ENCODE results near the gene PRKCB.
A peak's percentile ranks its signal among the peaks of the same experiment; 100 is the strongest.

The PRKCB gene

DNA sequence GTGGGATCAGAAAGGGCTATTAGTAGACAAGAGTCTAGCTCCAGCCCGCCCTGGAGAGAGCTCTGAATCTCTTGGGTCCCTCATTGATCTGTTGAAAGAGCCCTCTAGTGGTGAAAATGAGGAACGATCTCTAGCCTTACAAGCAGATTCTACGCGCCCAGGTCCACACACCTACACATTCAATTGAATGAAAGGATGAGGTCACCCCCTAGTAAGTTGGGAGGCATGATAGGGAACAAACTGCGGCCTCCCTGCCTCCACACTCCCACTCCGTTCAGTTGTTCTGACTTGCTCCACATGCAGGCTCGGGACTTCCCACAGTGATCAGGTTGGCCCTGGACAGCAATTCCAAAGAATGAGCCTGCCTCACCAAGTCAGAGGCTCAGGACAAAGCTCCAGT, 417.4 kb downstream of the PRKCB start:
- H3K4me3 ChIP-seq (ENCODE audit: low read depth, low read length) = no peak overlapping the region
- in situ Hi-C loops (cut with HindIII; ENCODE audit: low sequenced_read_pairs) = no loop called here
- DNase-seq (ENCODE audit: low read depth, low spot score) = peak; percentile 15
- TF ChIP-seq, protein P1, sequence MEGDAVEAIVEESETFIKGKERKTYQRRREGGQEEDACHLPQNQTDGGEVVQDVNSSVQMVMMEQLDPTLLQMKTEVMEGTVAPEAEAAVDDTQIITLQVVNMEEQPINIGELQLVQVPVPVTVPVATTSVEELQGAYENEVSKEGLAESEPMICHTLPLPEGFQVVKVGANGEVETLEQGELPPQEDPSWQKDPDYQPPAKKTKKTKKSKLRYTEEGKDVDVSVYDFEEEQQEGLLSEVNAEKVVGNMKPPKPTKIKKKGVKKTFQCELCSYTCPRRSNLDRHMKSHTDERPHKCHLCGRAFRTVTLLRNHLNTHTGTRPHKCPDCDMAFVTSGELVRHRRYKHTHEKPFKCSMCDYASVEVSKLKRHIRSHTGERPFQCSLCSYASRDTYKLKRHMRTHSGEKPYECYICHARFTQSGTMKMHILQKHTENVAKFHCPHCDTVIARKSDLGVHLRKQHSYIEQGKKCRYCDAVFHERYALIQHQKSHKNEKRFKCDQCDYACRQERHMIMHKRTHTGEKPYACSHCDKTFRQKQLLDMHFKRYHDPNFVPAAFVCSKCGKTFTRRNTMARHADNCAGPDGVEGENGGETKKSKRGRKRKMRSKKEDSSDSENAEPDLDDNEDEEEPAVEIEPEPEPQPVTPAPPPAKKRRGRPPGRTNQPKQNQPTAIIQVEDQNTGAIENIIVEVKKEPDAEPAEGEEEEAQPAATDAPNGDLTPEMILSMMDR (IDR thresholded peaks at IDR 0.05; ENCODE audit: low read depth, low read length) = peak; percentile 47

DNA sequence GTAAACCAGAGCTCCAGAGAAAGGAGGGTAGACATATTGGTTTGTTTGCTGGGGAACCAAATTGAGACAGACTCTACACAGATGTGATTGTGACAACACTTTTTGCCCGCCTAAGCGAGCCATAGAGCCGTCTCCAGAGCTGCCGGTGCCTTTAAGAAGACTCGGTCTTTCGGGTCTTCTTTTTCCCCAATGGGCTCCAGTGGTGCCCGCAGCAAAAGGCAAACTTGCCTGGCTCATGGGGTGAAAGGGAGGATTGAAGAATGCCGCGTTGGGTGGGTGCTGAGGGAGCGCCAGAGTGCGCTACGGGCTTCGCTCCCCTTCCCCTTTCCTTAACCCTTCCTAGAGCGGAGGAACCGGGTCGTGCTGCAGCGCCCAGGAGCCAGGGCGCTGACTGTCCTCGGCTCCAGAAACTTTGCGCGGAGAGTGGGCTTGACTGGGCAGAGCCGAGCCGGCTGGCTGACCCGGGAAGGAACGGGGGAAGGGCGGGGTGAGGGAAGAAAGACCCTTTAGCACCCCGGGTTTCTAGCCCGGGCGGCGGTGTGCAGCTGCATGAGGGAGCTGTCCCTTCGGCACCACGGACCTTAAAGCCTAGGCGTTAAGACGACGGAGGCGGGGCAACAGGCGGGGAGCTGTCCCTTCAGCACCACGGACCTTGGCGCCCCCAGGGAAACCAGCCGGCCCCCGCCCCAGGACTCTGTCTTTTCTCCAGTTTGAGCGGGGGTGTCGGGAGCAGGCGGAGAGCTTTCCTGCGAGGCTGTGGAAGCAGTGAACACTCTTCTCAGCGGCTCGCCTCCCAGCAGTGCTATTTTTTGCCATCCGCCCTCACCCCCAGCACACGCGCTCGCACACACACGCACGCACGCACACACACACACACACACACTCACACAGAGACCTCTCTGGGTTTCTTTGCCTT, 419.9 kb downstream of the PRKCB start, which contains the start of gene CACNG3:
Gene CACNG3, plus strand, starts transcription at position 880 of the 916 bp plus-strand sequence. CDS start 420 bp downstream, outside the sequence.
- TF ChIP-seq, protein P1 (IDR thresholded peaks at IDR 0.05; ENCODE audit: low read depth, low read length) = no peak
- no peak within 1 kb of the TSS for H3K4me3 ChIP-seq (ENCODE audit: low read depth, low read length)
- in situ Hi-C loops (cut with HindIII; ENCODE audit: low sequenced_read_pairs) = no loop called here
- peak; percentile 1 for DNase-seq (ENCODE audit: low read depth, low spot score)

DNA sequence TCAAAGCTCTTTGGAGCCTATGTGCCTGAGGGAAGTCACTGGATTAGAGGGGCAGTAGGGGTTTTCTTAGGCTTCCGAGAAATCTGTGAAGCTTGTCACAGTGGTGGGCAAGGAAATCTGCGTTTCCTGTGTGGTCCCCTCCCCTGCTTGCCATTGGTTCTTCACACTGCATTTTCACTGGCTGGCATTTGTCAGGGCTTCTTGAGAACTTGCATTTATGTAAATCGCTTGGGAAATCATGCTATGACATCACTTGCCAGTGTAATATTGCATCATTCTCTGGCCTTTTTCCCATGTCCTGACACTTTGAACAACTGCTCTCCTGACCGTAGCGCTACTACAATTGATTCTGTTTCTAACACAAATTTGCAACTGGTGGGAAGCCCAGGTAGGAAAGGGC, 422.2 kb downstream of the PRKCB start:
- no peak for DNase-seq (ENCODE audit: low read depth, low spot score)
- no peak overlapping the region for H3K4me3 ChIP-seq (ENCODE audit: low read depth, low read length)
- TF ChIP-seq, protein P1 (IDR thresholded peaks at IDR 0.05; ENCODE audit: low read depth, low read length) = no peak
- in situ Hi-C loops (cut with HindIII; ENCODE audit: low sequenced_read_pairs) = no loop called here

DNA sequence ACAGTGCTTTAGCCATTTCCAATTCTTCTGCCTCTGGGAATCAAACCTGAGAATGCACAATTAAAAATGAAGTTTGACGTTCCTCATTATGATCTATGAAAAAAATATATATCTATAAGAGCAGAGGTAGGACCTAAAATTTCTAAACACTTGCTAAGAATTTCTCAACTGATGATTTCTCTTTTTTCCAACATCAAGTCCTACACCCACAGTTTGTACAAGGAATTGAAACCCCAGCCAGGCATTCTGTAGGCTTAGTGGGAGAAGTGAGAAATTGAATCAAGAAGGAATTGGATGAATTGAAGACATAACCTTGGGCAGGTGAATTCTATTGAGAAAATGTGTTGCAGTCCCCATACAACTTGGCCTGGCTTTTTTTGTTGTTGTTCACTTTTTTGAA, 423.0 kb downstream of the PRKCB start:
- in situ Hi-C loops (cut with HindIII; ENCODE audit: low sequenced_read_pairs) = no loop called here
- DNase-seq (ENCODE audit: low read depth, low spot score) = no peak
- no peak overlapping the region for H3K4me3 ChIP-seq (ENCODE audit: low read depth, low read length)
- TF ChIP-seq, protein P1 (IDR thresholded peaks at IDR 0.05; ENCODE audit: low read depth, low read length) = no peak

DNA sequence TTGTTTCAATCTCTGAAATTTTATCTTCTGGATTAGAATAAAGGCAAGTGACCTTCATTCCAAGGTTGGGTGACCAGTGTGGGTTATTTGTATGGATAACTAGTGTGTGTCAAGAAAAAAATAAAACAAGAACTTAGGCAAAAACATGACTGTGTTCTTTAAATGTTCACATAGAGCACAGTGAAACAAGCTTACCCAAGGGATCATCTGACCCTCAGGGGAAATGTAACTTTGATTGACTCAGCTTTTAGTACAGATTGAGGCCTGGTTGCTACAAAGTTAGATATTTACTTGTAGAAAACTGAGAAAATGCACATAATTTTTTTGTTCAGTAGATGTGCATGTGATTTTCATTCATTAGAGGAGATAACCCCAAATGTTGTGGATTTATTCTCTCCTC, 427.0 kb downstream of the PRKCB start:
- no peak for DNase-seq (ENCODE audit: low read depth, low spot score)
- TF ChIP-seq, protein P1 (IDR thresholded peaks at IDR 0.05; ENCODE audit: low read depth, low read length) = no peak
- H3K4me3 ChIP-seq (ENCODE audit: low read depth, low read length) = no peak overlapping the region
- in situ Hi-C loops (cut with HindIII; ENCODE audit: low sequenced_read_pairs) = no loop called here

Data from astrocyte of the spinal cord (primary cell).